ENCODE data around the gene PARL.

DNA sequence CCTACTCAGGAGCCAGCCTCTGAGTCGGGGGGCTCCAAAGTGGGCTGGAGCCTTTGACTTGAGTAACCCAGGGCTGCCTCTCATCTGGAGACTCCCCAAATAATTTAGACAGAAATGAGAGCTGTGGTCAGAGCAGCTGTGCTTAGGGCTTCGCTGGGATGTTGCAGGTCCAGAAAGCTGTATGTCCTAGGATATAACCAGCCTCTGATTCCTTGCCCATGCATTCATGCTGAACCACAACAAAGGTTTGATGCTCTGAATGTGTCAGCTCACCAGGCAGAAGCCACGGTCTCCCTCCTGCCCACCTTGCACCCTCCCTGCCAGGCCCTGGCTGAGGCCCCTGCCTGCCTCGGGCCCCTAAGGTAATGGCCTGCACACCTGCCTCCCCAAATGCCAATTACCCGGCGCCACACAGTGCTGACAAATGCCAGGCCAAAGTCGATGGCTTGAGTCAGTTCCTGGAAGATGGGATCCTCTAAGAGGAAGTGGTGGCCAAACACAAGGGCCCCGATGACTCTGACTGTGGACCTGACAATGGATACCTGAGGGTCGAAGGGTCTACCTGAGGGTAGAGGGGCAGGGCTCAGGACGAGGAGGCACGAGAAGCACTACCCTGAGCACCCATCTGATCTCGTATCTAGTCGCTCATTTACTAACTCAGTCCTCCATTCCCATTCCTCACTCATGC is 21.7 kb upstream of the PARL start:
- TF ChIP-seq, protein P1, sequence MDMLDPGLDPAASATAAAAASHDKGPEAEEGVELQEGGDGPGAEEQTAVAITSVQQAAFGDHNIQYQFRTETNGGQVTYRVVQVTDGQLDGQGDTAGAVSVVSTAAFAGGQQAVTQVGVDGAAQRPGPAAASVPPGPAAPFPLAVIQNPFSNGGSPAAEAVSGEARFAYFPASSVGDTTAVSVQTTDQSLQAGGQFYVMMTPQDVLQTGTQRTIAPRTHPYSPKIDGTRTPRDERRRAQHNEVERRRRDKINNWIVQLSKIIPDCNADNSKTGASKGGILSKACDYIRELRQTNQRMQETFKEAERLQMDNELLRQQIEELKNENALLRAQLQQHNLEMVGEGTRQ (IDR thresholded peaks at IDR 0.05; ENCODE audit: low read length): no peak
- no peak for TF ChIP-seq KDM1A (IDR thresholded peaks at IDR 0.05; ENCODE audit: borderline replicate concordance, low read length)
- TF ChIP-seq GABPA (IDR thresholded peaks at IDR 0.05; ENCODE audit: borderline replicate concordance, insufficient read depth, low read length): no peak
- TF ChIP-seq, protein P2, sequence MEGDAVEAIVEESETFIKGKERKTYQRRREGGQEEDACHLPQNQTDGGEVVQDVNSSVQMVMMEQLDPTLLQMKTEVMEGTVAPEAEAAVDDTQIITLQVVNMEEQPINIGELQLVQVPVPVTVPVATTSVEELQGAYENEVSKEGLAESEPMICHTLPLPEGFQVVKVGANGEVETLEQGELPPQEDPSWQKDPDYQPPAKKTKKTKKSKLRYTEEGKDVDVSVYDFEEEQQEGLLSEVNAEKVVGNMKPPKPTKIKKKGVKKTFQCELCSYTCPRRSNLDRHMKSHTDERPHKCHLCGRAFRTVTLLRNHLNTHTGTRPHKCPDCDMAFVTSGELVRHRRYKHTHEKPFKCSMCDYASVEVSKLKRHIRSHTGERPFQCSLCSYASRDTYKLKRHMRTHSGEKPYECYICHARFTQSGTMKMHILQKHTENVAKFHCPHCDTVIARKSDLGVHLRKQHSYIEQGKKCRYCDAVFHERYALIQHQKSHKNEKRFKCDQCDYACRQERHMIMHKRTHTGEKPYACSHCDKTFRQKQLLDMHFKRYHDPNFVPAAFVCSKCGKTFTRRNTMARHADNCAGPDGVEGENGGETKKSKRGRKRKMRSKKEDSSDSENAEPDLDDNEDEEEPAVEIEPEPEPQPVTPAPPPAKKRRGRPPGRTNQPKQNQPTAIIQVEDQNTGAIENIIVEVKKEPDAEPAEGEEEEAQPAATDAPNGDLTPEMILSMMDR (IDR thresholded peaks at IDR 0.05; ENCODE audit: control extremely low read depth in 1 of 3, insufficient read depth in 1 of 3, low read depth in 1 of 3, low read length in 3 of 3): no peak
- no peak for TF ChIP-seq ZNF274 (IDR thresholded peaks at IDR 0.05; ENCODE audit: borderline replicate concordance, extremely low read depth, low read length)
- TF ChIP-seq EP300 (IDR thresholded peaks at IDR 0.05; ENCODE audit: borderline replicate concordance in 1 of 2, low read depth in 2 of 2, low read length in 2 of 2): no peak
- no peak for TF ChIP-seq POLR2A (IDR thresholded peaks at IDR 0.05; ENCODE audit: control extremely low read depth in 1 of 2, low read depth in 2 of 2, low read length in 2 of 2)
- no peak for TF ChIP-seq CREB1 (IDR thresholded peaks at IDR 0.05)

Measured in H1 (cell line).